HG03064 (cell line): ENCODE results near the gene TMF1.

Experiments used
- ATAC-seq: cut with Tn5 transposase; IDR thresholded peaks from one replicate; pipeline ENCODE4 v1.9.1; 2021; ENCODE audit warnings: low read depth; ENCODE audit not compliant: unreplicated experiment

The TMF1 gene

DNA sequence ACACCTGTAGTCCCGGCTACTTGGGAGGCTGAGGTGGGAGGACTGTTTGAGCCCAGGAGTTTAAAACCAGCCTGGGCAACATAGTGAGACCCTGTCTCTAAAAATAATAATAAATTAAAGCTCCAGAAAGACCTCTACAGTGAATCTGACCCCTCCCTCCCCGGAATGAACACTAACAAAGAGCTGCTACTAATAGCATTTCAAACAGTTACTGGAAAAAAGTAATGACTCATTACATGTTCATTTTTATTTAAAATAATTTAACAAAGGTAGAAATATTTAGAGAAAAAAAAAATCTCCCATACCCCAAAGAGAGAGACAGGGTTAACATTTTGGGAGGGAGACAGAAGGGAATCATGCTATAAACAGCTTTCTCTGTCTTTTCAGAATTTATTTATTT lies 30.2 kb upstream of the TMF1 start:
- no peak for ATAC-seq

DNA sequence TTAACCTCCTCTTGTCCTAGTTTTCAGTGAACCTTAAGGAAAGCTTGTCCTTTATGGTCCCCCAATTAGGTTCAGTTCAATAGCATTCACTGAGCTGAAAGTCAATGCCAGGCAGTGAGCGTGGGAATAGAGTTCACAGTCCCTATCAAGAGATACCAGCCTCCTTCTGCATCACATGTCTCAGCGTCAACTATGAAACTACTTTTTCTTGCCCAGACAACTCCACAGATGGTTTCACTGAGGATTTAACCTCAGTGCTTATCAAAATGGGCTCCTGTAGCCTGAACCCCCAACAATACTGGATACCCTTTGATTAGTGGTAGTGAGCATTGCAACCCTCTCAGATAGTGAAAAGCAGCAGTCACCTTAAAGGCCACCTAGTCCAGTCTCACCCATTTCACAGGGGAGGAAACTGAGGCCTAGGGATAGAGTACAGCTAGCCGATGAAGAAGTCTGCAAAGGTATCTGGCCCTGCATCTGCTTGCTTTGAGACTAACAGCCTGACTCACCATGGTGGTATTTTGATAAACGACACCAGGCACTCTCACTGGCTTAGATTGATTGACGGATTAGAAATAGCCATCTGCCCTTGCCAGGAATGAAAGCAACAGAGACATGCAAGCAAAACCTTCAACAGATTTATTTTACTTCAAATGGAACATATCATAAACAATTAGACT lies 29.6 kb upstream of the TMF1 start:
- ATAC-seq = no peak

DNA sequence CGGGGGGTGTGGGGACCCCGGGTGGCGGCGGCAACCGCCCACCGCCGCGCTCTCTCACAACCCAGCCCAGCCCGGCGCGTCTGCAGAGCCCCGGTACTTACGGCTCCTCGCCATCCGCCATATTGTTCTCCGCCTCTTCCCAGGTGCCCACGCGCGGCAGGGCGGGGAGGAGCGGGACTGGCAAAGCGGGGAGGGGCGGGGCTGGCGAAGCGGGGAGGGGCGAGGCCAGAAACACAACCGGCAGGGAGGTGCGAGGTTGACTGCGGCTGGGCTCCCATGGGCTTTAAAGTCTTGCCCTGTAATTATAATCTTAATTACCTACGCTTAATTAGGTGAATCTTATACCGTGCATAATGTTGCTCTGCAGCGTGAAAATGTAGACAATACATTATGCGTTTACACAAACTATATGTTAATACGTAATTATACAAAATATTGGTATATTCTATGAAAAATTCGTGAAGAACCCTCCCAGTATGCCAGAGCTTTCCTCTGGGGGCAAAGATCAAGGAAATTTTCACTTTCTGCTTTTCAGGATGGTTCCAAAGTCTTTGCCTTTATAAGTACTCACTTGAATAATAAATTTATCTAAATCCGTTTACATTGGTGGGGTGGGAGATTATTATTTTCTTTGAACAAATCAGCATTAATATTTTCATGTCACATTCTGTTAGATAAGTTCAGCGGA lies 28.2 kb upstream of the TMF1 start, which contains the start of gene UBA3:
Gene UBA3 (minus strand): TSS at position 133 of the 688 bp plus-strand sequence. CDS start 12 bp downstream, at position 121.
- peak; percentile 41 for ATAC-seq

DNA sequence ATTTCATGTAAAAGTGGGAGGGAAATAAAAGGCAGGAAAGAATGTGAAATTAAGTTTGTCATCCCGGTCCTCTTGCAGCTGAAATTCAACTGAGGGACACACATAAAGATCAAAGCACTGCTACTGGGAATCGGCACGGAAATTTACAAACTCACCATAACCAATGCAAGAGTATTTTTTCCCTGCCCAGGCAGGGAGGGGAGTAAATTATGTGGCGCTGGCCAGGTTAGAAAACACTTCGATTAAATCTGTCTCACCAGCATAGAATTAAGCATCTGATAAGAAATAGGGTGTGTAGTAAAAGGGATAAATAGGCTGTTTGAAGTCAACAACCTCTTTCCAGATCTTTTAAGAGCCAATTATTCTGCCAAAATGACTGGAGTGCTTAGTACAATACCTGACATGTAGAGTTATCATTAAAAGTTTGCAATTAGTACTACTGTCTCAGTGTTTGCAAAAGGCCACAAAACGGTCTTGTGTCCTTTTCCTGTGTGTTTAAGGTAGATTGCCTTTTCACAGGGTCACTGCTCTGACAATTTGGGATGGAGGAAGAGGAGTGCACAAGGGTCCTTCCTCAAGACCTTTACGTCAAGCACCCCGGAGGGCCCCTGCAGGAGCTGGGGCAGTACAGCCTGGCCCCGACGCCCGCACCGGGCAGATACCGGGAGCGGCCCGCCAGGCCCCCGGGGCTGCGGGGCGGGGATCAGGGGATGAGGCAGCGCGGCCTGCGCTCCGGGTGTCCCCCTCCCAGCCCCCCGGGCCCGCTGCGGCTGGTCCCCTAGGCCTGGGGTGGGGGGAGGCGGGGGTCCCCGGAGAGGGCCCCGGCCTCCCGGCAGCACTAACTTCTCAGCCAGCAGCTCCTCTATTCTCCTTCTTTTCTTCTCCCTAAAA lies 27.4 kb upstream of the TMF1 start:
- no peak for ATAC-seq

DNA sequence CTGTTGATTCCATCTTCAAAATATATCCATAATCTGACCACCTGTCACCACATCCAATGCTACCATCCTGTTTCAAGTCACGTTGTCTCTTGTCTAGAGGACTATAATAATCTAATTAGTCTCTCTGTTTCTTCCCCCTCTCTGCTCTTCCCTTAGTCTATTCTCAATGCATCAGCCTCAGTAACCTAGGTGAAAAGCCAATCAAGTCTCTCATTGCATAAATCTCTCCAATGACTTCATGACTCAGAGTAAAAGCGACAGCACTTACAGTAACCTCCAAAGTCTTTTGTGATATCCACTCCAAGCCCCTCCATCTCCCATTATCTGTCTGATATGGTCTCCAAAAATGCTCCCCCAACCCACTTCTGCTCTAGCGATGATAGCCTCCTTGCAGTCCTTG lies 20.8 kb upstream of the TMF1 start:
- no peak for ATAC-seq

DNA sequence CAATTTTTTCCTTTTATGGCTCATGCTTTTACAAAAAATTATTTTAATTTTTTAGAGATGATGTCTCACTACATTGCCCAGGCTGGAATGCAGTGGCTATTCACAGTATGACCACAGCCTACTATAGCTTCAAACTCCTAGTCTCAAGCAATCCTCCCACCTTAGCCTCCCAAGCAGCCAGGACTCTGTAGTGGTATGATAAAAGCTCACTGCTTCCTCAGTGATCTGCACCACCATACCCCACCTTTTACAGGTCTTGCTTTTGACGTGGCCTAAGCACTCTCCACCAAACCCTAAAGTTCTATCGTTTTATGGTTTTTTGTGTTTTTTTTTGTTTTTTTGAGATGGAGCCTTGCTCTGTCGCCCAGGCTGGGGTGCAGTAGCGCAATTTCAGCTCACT lies 14.0 kb upstream of the TMF1 start:
- no peak for ATAC-seq

DNA sequence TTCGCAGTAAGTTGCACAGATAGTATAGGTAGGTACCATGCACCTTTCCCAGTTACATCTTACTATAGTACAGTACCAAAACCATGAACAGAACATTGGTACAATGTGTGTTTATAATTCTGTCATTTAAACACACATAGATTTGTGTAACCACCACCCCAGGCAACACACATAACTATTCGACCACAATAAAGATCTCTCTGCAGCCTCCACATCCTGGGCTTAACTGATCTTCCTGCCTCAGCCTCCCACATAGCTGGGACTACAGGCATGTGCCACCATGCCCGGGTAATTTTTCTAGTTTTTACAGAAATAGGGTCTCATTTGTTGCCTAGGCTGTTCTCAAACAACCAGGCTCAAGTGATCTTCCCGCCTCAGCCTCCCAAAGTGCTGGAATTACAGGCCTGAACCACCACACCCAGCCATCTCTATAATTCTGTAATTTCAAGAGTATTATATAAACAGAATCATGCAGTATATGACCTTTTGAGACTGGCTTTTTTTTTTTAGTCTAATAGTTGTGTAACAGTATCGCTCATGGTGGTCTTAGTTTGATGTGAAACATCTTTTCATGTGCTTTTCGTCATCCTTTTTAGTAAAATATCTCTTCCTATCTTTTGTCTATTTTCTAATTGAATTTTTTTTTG lies 13.3 kb upstream of the TMF1 start:
- ATAC-seq = no peak

DNA sequence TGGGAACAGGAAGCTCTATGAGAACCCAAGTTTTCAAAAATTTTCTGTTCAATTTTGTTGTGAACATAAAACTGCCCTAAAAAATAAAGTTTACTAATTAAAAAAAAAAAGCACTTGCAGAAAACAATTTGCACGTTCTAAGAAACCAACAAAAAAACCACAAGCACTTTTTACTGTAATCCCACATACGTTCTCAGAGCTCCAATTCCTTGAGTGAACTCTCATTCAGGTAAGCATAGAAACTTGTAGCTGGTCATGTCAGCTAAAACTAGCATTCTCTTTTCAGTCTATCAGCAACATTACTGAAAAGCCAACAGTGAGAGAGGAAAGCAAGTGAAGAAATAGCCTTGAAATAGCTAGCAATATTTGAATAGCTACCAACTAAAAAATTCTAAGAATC lies 11.5 kb upstream of the TMF1 start:
- no peak for ATAC-seq

DNA sequence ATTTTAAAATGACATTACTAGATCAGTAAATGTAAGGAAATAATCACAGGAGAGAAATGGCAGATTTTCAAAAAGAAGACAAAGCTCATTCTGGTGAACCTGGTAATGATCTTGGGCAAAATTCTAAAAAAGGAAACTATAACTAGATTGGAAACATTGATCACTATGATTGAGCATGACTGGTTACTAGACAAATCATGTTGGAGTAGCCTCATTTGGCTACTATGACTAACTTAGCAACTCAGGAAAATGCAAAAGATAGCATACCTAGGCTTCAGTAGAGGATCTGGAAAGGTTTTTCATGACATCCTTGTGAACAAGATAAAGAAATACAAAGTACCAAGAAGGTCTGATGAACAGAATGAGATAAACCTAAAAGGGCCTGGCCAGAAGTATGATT lies 7.6 kb upstream of the TMF1 start:
- ATAC-seq = no peak

DNA sequence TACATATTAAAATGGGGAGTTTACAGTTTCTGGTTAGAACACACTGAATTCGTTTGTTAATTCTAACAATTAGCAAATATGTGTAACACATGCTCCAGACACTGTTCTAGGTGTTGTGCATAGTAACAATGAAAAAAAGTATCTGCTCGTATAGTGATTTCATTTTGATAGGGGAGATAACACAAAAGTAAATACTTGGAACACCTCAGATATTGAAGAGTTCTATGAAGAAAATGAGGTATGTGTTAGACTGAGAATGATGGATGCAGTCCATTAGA lies 6.8 kb upstream of the TMF1 start:
- ATAC-seq = no peak

DNA sequence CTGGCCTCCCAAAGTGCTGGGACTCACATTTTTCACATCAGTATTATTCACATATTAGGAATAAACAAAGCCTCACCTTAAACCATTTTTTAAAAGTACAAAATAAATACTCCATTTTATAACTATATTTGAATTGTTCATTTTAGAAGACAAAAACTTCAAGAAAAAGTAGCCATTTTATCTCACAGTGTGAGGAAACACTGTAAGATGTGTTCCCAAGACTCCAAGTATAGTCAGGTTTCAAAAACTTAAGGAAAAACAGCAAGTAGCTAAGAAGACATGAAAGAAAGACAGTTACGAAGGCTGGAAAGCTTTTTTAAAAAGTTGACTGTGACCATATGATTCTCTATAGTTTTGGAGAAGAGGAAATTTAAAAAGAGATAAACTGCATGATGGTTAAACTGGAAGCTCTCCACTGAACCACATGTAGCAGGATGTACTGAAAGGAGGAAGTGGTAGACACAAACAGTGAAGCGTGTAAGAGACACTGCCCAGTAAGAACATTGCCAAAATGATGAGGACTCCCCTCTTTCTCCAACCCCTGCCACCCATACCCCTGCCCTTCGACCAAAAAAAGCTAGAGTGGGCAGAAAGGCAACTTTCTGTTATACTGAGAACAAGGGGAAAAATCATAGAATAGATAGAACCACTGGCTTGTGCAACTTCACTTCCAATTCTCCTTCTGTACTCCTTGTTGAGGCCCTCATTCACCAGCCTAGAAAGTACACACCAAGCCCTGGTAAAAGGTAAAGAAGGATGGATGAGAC lies 6.2 kb upstream of the TMF1 start:
- ATAC-seq = peak; percentile 99

DNA sequence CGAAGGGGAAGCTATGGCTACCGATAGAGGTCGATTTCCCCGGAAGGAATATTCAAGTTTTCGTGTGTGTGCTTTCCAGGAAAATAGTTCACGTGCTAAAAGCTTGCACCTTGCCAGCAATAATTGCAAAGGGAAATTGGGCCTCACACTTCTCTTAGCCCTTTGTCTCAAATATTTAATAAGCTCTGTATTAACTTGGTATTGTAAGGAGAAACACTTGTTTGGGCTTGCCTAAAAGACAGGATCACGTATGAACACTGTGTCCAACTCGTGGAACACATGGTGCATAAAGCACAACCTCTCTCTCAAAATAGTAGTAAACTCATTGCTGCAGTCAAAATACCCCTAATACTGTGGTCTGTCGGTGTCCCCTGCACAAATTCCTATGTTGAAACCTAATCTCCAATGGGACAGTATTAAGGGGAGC lies 352 bp upstream of the TMF1 start:
- no peak for ATAC-seq

DNA sequence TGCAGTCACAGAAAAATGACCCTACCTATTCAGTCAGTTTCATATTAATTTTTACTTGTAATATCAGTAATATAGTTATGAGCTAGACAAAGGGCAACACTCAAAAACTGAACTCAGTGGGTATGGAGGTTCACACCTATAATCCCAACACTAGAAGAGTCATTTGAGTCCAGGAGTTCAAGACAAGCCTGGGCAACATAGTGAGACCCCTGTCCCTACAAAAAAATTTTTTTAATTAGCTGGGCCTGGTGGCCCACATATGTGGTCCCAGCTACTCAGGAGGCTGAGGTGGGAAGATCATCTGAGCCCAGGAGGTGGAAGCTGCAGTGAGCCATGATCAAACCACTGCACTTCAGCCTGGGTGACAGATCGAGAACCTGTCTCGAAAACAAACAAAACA lies 3.1 kb downstream of the TMF1 start:
- no peak for ATAC-seq

DNA sequence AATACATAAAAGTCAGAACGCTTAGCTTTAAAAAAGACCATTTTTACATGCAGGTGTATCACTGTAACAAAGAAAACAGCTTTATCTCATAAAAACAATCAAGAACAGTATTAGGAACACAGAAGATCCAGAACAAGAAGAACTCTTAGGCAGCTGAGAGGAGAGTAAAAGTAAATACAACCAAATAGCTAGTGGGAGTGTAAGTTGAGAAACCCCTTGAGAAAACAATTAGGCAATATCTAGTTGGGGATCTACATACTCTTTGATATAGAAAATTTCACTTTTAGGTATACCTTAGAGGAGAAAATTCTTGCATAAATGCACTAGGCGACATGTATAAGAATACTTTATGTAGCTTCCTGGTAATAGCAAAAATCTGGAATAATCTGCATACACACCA lies 7.5 kb downstream of the TMF1 start:
- ATAC-seq = no peak

DNA sequence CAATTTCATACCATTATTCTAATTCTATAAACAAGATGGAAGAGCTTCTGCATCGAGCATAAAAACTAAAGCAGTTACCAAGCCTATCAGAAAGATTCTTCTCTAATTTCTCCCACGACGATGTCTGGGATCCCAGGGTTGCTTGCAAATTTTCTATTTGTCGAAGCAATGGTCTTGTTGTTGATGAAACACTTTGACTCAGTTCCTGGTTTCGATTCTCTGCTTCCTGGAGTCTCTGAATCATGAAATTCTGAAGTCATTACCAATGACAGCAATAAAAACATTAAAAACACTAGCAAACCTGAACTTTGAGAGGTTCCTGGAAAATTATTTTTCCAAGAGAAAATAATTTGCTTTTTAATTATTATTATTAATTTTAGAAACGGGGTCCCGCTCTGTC lies 18.7 kb downstream of the TMF1 start:
- ATAC-seq = no peak

DNA sequence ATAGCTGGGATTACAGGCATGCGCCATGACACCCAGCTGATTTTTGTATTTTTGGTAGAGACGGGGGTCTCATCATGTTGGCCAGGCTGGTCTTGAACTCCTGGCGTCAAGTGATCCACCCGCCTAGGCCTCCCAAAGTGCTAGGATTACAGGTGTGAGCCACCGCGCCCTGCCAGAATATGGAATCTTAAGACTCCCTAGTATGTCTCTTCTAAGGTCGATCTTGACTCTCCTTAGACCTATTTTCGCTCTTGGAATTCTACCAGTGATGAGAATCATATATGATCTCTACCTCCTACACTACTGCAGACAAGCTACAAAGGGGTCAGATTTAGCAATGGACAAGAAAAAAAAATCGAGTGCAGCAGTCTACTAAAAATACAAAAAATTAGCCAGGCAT lies 19.4 kb downstream of the TMF1 start:
- ATAC-seq = no peak

DNA sequence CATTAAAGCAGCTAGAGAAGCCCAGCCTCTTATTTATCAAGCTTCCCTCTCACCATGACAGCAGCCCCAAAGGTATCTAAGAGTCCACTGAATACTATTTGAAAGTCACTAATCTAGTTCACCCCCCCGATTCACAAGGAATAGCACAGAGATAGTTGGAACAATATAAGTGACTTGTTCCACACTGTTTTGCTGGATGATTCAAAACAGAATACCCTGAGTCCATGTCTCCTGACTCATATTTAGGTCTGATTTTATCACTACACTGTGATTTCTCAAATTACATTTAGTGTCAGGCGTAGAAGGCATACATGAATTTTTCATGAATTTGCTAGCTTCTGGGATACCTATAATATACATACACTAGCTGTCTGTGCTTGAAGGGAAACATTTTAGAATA lies 20.0 kb downstream of the TMF1 start:
- no peak for ATAC-seq

DNA sequence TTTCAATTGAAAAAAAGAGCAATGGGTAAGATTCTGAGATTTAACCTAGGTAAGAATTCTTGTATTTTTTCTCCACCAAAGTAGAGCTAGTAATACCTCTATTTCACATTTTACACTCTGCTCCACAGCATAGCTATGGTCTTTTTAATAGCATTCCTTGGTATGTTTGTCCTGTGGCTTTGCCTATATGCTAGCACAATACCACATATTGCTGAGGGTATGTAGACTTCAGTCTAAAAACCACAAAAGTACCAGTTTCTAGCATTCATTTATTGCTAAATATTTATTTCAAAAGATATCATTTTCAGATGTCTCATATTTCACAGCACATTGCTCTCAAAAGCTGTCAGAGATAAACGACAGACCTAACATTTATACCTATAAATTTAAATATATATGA lies 20.5 kb downstream of the TMF1 start:
- no peak for ATAC-seq

DNA sequence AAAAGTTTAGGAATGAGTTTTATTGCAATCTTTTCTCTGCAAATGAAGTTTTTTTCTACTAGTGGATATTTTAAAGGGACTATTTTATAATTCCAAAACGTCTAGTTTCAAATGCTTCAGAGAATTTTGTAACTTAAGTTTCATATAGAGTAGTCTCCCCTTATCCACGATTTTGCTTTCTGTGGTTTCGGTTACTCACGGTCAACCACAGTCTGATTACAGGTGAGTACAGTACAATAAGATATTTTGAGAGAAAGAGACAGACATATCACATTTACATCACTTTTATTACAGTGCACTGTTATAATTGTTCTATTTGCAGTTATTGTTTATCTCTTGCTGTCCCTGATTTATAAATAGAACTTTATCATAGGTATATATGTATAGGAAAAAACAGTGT lies 31.3 kb downstream of the TMF1 start:
- ATAC-seq = no peak

DNA sequence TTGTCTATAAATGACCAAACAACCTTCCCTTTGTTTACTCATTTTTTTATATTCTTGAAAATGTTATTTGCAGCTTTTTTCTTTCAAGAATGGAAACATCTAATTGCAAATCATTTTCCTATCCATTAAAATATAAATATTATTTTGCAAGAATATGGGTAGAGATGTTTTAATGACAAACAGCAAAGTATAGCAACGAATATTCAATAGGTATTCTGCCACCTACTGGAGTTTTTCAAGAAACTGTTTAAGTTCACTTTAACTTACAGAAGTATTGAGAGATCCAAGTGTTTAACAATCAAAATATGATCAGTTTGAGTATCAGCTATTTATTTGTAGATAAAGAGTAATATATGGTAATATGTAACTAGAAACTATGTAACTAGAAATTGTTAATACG lies 31.7 kb downstream of the TMF1 start:
- ATAC-seq = no peak
